GM19463 (cell line): ENCODE measurements around the gene KIAA0930.
"Not testable (repeated sequence)": the region's sequence is repeated elsewhere in the genome, so short reads cannot be mapped to it uniquely, and the experiment has no call there.

ENCODE experiments used
- ATAC-seq: cut with Tn5 transposase; IDR thresholded peaks from one replicate; pipeline ENCODE4 v1.9.1; 2021; ENCODE audit warnings: mild to moderate bottlenecking, moderate library complexity; ENCODE audit not compliant: unreplicated experiment

KIAA0930 gene

GRCh38 chr22:45240810-45241631, at the start of gene KIAA0930:
TSS of gene KIAA0930 (minus strand) at chr22:45240894. CDS start at chr22:45240703, 191 bp downstream.
- ATAC-seq, result no peak

DNA sequence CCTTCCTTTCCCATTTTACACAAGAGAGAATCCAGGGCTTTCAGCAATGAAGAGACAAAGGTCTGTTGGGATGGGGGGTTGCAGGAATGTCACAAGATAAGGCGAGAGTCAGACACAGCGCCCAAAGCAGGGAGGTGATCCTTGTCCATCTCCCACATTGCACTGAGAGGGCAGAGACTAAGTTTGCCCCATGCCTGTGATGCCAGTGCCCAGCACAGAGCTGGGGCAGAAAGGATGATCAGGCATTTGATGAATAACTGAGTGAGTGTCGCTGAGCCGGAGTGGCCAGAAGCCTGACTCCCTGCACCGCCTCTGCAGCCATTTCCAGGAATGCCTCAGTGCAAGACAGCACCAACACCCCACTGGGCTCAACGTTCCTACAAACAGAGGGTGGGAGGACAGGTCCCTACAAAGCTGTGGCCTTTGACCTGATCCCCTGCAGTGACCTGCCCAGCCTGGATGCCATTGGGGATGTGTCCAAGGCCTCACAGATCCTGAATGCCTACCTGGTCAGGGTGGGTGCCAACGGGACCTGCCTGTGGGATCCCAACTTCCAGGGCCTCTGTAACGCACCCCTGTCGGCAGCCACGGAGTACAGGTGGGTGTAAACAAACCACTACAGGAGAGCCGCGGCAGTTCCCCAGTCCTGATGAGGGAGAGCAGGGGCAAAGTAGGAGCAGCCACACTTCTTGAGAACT, 46.3 kb upstream of the KIAA0930 start:
- no peak for ATAC-seq

- no peak for ATAC-seq
Observed at GRCh38 chr22:45285263-45286058, 44.8 kb upstream of the KIAA0930 start.

GRCh38 chr22:45284705-45285262, 44.1 kb upstream of the KIAA0930 start, which contains the start of gene UPK3A:
TSS of gene UPK3A (plus strand) at chr22:45284949. CDS start at chr22:45285014, 65 bp downstream.
- ATAC-seq, result no peak

GRCh38 chr22:45281010-45281409, 40.3 kb upstream of the KIAA0930 start:
- ATAC-seq, result no peak

- ATAC-seq, result no peak
Observed at GRCh38 chr22:45280587-45280980, 39.9 kb upstream of the KIAA0930 start.

- no peak for ATAC-seq
Observed at GRCh38 chr22:45278125-45278524, 37.4 kb upstream of the KIAA0930 start.

DNA sequence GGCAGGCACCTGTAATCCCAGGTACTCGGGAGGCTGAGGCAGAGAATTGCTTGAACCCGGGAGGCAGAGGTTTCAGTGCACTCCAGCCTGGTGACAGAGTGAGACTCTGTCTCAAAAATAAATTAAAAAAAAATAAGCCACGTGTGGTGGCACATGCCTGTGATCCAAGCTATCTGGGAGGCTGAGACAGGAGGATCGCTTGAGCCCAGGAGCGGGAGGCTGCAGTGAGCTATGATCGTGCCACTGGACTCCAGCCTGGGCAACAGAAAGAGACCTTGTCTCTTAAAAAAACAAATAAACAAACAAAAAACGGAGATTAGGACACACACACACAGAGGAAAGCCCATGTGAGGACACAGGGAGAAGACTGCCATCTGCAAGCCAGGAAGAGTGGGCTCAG, 37.0 kb upstream of the KIAA0930 start:
- ATAC-seq, result not testable (repeated sequence)

DNA sequence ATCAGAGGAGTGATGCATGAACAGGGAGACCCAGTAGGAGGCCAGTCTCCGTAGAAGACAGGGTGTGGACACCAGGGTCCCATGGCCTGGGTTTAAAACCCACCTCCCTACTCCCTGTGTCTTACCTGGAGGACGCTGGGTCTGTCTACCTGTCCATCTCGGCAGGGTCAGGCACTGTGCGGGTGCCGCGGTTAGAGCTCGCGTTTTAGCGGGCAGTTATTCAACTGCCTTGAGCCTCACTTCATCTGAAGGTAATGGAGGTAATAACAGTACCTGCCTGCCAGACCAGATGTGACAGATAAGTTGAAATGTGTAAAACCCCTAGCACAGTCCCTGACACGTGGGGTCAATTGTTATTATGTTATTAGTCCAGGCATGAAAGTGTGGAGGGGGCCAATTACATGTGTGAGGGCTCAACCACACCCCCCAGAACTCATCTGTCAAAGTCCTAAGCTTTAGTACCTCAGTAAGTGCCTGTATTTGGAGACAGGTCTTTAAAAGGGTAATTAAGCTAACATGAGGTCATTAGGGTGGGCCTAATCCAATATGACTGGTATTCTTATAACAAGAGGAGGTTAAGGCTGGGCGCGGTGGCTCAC, 35.9 kb upstream of the KIAA0930 start:
- ATAC-seq, result no peak

GRCh38 chr22:45273452-45274075, 32.9 kb upstream of the KIAA0930 start:
- no peak for ATAC-seq

GRCh38 chr22:45272498-45272897, 31.8 kb upstream of the KIAA0930 start:
- ATAC-seq, result no peak

DNA sequence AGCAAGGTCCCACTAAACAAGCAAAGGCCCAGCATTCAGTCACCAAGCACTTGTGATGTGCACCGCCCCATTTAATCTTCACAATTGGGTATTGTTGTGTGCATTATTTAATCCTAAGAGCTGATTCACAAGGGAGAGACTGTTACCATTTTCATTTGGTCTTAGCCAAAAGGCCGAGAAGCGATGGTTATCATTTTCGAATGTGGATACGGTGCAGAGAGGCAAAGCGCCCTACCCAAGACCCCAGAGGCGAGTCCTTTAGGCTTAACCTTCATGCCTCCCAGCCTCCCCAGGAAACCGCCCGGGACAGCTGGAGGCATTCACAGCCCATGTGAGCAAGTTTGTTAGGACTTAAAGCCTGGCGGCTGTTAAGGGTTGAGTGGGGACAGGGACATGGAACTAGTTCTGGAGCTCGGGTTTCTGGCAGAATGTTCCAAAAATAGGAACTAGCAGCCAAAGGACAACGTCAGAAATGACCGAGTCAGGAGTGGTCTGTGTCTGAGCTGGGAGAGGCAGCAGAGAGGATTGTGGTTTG, 31.0 kb upstream of the KIAA0930 start:
- no peak for ATAC-seq

DNA sequence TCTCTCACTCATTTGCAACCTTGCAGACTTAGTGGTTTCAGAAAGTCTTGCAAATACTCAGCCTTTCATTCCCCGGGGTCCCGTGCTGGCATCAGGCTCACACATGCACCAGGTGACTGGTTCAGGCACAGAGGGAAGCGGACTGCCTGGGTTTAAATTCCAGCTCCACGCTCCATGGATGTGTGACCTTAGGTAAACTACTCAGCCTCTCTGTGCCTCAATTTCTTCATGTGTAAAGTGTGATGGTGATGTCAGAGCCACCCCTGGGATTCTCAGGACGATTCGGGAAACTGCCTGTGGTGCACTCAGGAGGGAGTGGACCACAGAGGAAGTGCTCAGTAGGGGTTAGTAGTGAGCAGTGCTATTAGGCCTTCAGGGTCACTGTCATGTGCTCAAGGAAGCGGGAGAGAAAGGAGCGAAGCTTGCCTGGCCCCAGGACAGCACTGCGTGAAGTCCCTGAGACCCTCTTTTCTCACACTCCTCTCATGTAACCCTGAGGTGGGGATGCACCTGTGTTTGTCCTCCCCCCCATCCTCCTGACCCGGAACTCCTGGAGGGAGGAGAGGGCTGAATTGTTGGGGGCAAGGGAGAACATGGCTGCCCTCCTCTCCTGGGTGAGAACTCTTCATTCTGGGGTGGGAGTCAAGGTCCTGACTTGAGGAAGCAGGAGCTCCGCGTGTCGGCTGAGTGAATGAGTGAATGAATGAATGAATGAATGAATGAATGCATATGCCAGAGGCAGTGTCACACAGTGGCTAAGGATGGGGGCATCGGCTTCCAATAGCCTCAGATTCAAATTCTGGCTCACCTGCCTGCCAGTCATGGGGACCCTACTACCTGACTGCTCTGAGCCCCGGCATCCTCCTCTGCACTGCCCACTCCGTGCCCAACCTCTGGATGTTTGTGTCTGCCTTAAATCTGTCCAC, 29.7 kb upstream of the KIAA0930 start:
- no peak for ATAC-seq

DNA sequence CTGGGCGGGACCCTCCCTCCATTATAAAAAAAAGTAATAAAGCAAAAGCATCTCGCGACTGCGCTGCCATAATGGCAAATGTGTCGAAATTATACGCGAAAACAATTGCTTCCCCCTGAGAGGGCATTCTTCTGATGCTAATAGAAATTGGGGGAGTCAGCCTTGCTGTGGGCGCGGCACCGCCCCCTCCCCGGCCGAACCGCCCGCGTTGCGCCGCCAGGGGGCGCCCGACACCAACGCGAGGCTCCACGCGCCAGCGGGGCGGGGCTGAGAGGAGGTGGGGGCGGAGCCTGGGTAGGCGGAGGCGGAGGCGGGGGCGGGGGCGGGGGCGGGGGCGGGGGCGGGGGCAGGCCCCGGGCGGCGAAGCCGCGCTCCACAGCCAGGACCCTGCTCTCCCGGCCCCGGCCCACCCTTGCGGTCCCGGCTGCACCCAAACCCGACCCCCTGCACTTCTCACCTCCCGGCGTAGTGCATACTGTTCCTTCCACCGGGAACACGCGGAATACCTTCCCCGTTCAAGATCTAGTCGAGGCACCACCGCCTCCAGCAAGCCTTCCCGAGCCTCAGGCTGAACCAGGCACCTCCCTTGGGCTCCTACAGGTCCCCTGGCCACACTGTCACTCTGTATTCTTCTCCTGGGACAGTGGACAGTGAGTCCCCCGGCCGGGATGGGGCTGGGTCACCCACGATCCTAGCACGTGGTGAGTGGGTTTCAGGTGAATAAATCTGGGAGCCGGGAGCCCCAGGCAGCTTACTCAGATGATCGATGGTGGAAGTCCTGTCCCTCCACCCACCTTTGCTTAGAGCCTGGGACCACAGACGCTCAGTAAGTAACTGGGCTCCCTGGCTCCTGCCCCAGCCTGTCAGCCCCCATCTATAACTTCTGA, 28.5 kb upstream of the KIAA0930 start:
- ATAC-seq, result no peak

DNA sequence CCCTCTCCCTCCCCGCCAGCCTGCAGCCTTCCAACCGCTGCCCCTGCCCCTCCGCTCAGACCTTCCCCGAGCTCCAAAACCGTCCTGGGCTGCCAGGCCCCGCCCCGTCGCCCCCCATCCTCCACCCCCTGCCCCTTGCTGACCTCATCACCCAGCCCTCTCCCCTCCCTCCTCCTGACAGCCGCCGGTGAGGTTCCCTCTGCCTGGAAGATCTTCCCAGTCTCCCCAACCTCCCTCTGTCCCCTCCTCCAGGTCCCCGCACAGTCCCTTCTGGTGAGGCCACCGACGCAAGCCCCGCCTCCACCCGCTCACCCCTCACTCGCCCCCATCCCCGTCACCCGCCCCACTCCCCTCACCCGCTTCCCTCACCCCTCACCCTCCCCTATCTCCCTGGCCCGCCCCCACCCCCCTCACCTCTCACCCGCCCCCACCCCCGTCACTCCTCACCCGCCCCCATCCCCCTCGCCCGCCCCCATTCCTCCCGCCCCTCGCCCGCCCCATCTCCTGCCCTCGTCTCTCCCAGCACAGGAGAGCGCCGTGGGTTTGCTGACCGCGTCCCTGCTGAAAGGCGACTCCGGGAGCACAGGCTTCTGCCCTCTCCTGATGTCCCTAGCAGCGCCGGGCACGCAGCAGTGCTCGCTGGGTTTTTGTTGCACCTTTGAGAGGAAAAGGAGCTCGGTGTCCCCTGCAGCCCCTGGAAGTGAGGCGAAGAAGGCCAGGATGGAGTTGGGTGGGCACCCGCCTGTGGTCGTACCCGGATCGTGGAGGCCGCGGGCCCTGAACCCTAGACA, 27.7 kb upstream of the KIAA0930 start:
- ATAC-seq, result no peak

DNA sequence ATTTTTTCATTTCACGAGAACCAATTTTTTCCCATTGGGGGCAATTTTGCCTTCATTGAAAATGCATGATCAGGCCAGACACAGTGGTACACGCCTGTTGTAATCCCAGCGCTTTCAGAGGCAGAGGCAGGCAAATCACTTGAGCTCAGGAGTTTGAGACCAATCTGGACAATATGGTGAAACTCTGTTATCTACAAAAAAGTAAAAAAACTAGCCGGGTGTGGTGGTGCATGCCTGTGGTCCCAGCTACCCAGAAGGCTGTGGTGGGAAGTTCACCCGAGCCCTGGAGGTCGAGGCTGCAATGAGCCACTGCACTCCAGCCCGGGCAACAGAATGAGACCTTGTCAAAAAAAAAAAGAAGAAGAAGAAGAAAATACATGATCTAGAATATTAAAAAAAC, 24.8 kb upstream of the KIAA0930 start:
- ATAC-seq, result no peak
